ENCODE measurements around the gene TMIGD1. TPM values are rescaled to one million over a fixed set of nuclear protein-coding genes. Genes with fewer than 3 reads are reported as not detected.

Gene TMIGD1
- total and polyA plus RNA-seq, 10 of the 15 experiments (the other 5 are each of a cell fraction or from before 2014, with no cell fraction given) = not detected

- TF ChIP-seq PML (IDR thresholded peaks at IDR 0.05; ENCODE audit: low read length) (no peak), SIX5 (IDR thresholded peaks at IDR 0.05; ENCODE audit: low read depth, low read length, severe bottlenecking) (no peak), MYB (IDR thresholded peaks at IDR 0.05; ENCODE audit: borderline replicate concordance, low read depth, low read length) (no peak), HDAC2 (IDR thresholded peaks at IDR 0.05) (no peak), ZBTB33 (IDR thresholded peaks at IDR 0.05) (no peak), MAX (IDR thresholded peaks at IDR 0.05; ENCODE audit: low read depth, low read length) (peak; percentile 65; the same call in 1 of the 2 replicates), CBX3 (IDR thresholded peaks at IDR 0.05; ENCODE audit: borderline replicate concordance, low read depth) (no peak), RUNX3 (IDR thresholded peaks at IDR 0.05; ENCODE audit: low read length) (peak; percentile 63), NBN (IDR thresholded peaks at IDR 0.05) (0 out of 2 replicates have a peak, but pooled peaks have one; percentile 61), ETV6 (conservative IDR thresholded peaks at IDR 0.05 in 1 of 2, IDR thresholded peaks at IDR 0.05 in 1 of 2; ENCODE audit: borderline replicate concordance in 1 of 2, low read depth in 1 of 2) (no peak), MLLT1 (IDR thresholded peaks at IDR 0.05) (peak; percentile 68; the same call in 1 of the 2 replicates), HCFC1 (IDR thresholded peaks at IDR 0.05; ENCODE audit: low read length) (no peak), EED (IDR thresholded peaks at IDR 0.05; ENCODE audit: low read depth) (no peak), JUND (IDR thresholded peaks at IDR 0.05; ENCODE audit: low read depth, low read length) (no peak), SKIL (IDR thresholded peaks at IDR 0.05; ENCODE audit: low read depth, poor library complexity, severe bottlenecking) (no peak), STAT1 (conservative IDR thresholded peaks at IDR 0.05) (no peak), IRF4 (IDR thresholded peaks at IDR 0.05; ENCODE audit: low read depth, low read length) (no peak), BHLHE40 (IDR thresholded peaks at IDR 0.05; ENCODE audit: borderline replicate concordance in 1 of 2, low read depth in 2 of 2, low read length in 1 of 2) (peak; percentile 90), SMAD1 (IDR thresholded peaks at IDR 0.05; ENCODE audit: low read depth, partially characterized antibody) (no peak), WRNIP1 (IDR thresholded peaks at IDR 0.05; ENCODE audit: borderline replicate concordance, low read depth, low read length) (no peak), HDGF (IDR thresholded peaks at IDR 0.05) (peak; percentile 79; the same call in 1 of the 2 replicates), IRF5 (IDR thresholded peaks at IDR 0.05; ENCODE audit: borderline replicate concordance) (no peak), SMARCA5 (IDR thresholded peaks at IDR 0.05) (no peak)
Measured at GRCh38 chr17:30378241-30378824, 44.5 kb upstream of the TMIGD1 start (continued).

Measured in GM12878 (cell line).